ENCODE results near the gene RPL3.
"Not testable (repeated sequence)": the region's sequence is repeated elsewhere in the genome, so short reads cannot be mapped to it uniquely, and the experiment has no call there.

The RPL3 gene

GRCh38 chr22:39319284-39320022, at the start of gene RPL3:
Gene RPL3, minus strand, starts transcription at chr22:39319623. Its CDS starts 26 bp downstream, at chr22:39319597.
- peak; percentile 73 to 79 for ATAC-seq

DNA sequence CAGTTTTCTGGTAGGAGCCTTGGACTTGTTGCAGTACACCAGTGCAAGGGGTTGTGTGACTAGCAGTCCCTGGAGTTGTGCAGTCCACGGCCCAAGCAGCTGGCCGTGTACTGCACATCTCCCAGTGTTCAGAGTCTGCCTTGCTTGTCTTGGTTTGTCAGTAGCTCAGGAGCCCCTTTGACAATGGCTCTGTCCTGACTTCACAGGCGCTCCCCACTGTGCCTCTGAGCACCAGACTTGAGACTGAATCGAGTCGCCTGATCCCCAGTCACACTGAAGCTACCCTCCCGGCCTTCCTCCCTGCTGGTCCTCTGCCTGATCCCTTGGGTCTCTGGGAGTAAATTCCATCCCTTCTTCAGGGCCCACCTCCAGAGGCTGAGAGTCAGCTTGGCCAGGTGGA, 49.8 kb upstream of the RPL3 start:
- no peak for ATAC-seq

DNA sequence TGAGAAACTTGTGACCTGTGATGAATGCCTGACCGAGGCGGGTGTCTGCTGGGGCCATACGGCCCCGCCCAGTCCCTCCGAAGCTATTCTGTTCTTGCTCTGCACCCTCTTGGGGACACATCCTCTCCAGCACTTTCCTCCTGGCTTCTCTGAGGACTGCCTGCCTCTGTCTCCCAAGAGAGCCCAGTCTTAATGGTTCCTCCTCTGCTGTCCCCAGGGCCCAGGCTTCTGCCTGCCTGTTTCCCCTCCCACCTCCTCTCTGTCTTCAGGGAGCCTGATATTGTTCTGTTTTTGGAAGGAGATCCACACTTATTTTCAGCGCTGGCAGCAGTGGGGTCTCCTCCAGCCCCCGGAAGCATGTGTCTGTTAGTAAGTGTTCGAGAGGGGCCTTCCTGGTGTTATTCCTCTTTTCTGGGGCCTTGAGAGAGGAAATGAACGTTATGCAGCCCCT, 49.1 kb upstream of the RPL3 start:
- ATAC-seq, result no peak

DNA sequence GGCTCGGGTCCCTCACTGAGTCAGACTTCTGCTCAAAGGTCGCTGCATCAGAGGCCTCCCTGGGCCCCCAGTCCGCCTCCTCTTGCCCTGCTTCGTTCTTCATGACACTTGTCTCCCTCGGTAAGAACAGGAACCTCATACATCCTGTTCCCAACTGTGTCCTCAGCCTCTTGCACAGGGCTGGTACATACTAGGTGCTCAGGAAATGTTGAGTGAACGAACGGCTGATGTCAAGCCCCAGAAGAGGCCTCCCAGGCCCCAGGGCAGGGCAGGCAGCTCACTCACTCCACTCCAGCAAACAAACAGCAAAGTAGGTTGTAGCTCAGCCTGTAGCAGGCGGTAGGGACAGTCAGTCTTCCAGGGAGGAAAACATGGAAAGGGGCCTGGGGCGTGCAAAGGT, 47.6 kb upstream of the RPL3 start:
- no peak for ATAC-seq

- ATAC-seq, result no peak
Measured at GRCh38 chr22:39365492-39365780, 46.0 kb upstream of the RPL3 start.

- no peak for ATAC-seq
Measured at GRCh38 chr22:39364714-39365491, 45.5 kb upstream of the RPL3 start.

DNA sequence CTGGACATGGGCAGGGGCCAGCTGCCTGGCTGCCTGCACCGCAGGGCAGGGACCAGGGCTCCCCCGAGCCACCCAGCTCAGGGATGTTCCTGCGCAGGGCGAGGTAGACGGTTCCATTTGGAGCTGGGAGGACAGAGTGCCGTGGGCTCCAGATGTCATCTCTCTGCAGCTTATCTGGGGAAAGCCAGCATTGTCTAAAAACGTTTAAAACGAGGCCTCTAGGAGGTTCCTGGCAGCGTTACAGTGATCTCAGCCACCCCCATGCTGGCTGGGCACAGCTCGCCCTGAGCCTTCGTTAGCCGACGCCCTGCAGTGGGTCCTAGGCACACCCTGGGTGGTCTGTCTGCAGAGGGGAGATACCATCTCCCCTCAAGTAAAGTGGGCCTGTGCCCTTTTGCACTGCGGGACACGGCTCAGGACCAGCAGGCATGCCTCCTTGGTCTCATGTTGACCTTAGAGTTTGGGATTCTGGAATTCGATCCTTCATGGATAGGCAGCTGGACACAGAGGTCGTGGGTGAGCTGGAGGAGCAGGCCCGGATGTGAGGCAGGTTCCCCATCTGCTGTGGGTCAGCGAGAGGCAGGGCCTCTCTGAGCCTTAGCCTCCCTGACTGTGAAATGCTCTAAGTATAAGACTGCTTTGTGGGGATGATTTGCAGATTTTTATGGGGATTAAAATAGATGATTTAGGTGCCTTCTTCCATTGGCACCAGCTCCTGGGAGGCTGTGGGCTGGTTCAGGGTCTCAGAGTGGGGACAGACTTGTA, 44.5 kb upstream of the RPL3 start:
- no peak for ATAC-seq

DNA sequence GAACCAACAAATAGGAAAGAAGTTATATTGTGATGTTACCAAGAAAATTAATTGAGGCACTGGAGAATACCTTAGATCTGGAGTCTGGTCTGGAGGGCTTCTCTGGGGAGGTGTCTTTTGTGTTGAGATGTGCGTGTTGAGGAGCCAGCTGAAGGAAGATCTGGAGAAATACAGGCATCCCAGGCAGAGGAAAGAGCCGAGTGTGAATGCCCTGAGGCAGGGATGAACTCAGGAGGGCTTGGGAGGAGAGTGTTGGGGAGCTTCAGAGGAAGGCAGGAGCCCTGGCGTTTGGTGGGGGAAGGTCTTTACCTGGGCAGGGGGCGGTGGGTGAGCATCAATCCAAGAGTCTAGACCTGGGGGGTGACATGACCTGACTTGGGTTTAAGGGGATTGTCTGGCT, 43.5 kb upstream of the RPL3 start:
- ATAC-seq, result no peak

- no peak for ATAC-seq
Measured at GRCh38 chr22:39362271-39362670, 42.8 kb upstream of the RPL3 start.

GRCh38 chr22:39361496-39361895, 42.1 kb upstream of the RPL3 start:
- ATAC-seq, result no peak

DNA sequence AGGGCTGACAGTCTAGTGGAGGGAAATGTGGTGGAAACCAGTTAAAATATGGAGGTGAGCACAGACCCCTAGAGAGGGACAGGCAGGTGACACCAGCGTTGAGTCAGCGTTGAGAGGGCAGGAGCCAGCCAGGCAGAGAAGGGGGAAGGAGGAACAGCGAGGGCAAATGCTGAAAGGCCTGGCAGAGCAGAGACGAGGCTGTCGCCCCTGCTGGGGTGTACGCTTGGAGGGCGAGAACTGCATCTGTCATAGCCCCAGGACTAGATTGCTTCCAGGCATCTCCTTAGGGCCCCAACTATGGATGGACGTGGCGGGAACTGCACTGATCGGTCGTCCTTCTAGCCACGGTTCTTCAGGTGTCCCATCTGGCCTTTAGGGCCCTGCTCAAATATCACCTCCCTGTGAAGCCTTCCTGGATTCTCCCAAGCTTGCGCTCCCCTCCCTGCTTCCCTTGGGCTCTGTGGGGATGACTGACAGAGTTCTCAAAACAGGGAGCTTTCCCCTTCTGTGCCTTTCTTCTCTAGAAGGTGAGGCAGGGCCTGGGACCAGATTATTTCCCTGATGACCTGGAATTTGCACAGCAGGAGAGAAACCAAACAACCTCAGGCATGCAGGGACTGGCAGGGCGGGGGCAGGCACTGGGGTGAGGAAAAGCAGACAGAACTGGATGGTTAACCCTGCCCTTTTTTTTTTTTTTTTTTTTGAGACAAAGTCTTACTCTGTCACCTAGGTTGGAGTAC, 41.4 kb upstream of the RPL3 start:
- no peak for ATAC-seq

- ATAC-seq, result no peak
Measured at GRCh38 chr22:39360242-39360641, 40.8 kb upstream of the RPL3 start.

DNA sequence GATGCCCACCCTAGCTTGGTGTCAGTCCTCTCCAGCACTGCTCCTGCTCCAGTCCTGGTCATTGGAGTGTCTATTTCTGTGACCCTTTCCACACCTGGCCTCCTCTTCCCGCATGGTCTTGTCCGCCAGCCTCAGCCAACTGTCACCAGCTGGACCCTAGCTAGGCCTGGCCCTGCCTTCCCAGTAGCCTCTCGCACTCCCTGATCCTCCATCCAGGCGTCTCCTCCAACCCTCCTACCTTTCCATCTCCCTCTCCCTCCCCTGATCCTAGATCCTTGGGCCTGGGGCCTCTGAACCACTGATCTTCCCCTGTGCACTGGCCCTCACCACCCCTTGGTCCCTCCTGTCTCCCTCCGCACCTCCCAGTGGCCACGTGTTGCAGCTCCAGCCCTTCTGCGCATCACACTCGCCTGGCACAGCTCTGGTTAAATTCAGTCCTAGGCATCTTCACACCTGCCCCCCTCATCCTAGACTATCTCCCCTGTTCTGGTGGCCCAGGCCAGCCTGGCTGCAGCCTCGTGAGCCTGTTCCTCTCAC, 40.3 kb upstream of the RPL3 start:
- ATAC-seq, result no peak

GRCh38 chr22:39358197-39358596, 38.8 kb upstream of the RPL3 start:
- not testable (repeated sequence) for ATAC-seq

DNA sequence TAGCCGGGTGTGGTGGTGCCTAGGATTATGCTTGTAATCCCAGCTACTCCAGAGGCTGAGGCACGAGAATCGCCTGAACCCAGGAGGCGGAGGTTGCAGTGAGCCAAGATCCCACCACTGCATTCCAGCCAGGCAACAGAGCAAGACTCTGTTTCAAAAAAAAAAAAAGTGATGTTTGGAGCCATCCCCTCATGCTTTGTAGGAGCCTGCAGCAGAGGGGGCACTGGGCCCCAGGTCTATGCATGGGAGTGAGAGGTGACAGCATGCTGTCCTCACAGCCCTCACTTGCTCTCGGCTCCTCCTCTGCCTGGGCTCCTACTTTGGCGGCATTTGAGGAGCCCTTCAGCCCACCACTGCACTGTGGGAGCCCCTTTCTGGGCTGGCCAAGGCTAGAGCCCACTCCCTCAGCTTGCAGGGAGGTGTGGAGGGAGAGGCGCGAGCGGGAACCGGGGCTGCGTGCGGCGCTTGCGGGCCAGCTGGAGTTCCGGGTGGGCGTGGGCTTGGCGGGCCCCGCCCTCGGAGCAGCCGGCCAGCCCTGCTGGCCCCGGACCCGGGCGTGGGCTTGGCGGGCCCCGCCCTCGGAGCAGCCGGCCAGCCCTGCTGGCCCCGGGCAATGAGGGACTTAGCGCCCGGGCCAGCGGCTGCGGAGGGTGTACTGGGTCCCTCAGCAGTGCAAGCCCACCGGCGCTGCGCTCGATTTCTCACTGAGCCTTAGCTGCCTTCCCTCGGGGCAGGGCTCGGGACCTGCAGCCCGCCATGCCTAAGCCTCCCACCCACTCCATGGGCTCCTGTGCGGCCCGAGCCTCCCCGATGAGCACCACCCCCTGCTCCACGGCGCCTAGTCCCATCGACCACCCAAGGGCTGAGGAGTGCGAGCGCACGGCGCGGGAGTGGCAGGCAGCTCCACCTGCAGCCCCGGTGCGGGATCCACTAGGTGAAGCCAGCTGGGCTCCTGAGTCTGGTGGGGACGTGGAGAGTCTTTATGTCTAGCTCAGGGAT, 38.0 kb upstream of the RPL3 start:
- not testable (repeated sequence) for ATAC-seq

DNA sequence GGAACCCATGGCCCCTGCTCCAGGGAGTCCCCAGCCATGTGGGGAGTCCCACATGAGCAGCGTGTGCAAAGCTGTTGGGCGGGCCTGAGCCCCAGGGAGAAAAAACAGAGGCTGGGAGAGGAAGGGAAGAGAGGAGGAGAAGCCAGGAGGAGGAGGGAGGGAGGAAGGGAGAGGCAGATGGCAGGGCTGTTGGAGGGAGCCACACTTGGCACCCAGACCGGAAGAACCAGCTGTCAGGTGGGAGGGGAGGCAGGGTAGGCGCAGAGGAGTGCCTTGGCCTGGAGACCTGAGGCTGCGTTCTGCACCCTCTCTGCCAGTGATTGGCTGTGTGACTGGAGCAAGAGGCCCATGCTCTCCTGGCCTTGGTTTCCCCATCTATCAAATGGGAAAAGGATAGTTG, 37.0 kb upstream of the RPL3 start:
- no peak for ATAC-seq

DNA sequence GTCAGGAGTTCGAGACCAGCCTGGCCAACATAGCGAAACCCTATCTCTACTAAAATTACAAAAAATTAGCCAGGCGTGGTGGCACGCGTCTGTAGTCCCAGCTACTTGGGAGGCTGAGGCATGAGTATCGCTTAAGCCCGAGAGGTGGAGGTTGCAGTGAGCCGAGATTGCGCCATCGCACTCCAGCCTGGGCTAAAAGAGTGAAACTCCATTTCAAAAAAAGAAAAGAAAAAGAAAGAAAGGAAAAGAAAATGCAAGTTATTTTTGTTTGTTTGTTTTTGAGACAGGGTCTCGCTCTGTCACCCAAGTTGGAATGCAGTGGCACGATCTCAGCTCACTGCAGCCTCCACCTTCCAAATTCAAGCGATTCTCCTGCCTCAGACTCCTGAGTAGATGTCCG, 36.4 kb upstream of the RPL3 start:
- ATAC-seq, result not testable (repeated sequence)

GRCh38 chr22:39355080-39355479, 35.7 kb upstream of the RPL3 start:
- no peak for ATAC-seq

GRCh38 chr22:39353346-39353745, 33.9 kb upstream of the RPL3 start:
- no peak for ATAC-seq

DNA sequence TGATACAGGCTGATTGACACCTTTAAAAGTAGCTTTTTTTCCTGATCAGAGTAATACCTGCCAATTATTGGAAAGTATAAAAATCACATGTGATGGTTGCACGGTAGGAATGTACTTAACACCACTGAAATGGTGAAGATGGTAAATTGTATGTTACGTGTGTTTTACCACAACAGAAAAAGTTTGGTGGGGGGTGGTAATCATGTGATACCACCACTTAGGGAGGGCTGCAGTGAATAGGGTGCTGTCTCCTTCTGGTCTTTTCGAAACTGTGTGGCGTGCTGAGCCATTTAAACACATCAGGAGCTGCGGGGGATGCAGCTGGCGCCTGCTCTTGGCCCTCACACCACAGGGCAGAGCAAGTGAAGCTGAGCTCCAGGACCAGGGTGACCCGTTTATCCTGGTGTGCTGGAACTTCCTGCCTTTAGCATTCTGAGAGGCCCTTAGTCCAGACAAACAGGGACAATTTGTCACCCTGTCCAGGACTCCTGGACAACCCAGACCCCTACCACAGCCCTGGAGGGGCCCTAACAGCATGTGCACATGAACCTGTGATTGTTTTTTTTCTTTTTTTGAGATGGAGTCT, 33.0 kb upstream of the RPL3 start:
- no peak for ATAC-seq

DNA sequence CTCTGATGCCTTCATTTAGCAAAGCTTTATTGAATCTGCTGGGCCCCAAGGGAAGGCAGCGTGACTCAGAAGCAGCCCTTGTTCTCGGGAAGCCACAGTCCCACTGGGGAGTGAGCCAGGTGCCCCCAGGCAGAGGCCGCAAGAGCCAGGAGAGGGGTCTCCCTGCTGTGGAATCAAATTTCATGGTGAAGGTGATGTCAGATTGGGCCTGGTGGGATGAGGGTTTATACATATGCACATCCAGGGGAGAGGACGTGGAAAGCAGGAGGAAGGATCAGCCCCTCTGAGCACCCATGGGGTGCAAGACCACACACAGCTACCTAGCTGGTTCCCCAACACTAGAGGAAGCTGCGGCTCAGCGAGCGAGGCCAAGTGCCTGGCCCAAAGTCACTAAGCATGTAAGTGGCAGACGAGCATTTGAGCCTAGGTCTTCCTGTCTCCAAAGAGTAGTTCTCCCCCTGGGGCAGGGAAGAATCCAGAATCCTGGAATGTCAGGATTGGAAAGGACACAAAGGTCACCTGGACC, 32.3 kb upstream of the RPL3 start:
- peak in 1 of 2 donors; percentile 22 for ATAC-seq
